ENCODE results near the gene RGS3.

DNA sequence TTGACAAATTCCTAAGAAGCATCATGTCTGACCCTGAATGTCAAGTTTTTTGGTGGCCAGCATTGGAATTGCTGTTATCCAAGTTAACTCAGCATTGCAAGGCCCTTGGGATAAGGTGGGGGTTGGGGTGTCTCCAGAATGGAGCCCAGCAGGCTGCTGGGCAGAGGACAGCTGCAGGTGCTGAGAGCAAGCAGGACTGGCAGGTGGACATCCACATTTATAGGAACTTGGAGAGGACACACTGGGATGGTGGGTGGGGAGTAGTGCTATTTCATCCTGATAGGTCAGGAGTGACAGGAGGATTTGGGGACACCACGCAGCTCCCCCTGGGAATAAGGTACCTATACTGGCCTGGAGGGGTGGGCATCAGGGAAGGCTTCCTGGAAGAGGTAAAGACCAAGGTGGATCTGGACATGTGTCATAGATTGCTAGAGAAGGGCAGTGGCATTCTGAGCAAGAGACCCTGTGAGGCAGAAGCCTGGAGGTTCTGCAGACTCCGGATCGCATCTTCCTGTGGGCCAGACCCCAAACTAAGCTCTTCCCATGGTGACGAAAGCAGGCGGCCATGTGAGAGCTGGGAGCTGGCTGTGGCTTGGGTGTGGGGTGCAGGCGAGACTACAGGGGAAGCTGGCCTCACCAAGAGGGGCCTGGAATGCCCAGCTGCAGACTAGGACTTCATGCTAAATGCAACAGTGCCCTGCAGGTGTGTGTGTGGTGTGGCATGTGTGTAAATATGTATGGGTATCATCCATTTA lies 148.1 kb downstream of the RGS3 start:
- TF ChIP-seq, protein P1, sequence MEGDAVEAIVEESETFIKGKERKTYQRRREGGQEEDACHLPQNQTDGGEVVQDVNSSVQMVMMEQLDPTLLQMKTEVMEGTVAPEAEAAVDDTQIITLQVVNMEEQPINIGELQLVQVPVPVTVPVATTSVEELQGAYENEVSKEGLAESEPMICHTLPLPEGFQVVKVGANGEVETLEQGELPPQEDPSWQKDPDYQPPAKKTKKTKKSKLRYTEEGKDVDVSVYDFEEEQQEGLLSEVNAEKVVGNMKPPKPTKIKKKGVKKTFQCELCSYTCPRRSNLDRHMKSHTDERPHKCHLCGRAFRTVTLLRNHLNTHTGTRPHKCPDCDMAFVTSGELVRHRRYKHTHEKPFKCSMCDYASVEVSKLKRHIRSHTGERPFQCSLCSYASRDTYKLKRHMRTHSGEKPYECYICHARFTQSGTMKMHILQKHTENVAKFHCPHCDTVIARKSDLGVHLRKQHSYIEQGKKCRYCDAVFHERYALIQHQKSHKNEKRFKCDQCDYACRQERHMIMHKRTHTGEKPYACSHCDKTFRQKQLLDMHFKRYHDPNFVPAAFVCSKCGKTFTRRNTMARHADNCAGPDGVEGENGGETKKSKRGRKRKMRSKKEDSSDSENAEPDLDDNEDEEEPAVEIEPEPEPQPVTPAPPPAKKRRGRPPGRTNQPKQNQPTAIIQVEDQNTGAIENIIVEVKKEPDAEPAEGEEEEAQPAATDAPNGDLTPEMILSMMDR (IDR thresholded peaks at IDR 0.05; ENCODE audit: low read length), result no peak
- no peak for TF ChIP-seq EZH2 (optimal IDR thresholded peaks at IDR 0.05; ENCODE audit: low read depth, low read length)

Measured in MM.1S (cell line).